Immature natural killer cell (primary cell): ENCODE measurements around the gene C1GALT1. TPM values are rescaled to one million over a fixed set of nuclear protein-coding genes. Genes with fewer than 3 reads are reported as not detected.
"Not testable (repeated sequence)": the region's sequence is repeated elsewhere in the genome, so short reads cannot be mapped to it uniquely, and the experiment has no call there.

Experiments
- DNase-seq, 3 donors: peaks; one replicate each; pipeline ENCODE4 v3.0.0; 2022; ENCODE audit warnings: mixed read lengths in 1 of 3
- H3K27ac Mint-ChIP-seq, 6 donors: one replicate each; pipeline ENCODE4 v1.8.0; 2020; ENCODE audit warnings: mixed read lengths in 6 of 6, mild to moderate bottlenecking in 5 of 6, inconsistent platforms in 4 of 6, moderate library complexity in 3 of 6
- H3K27me3 Mint-ChIP-seq, 3 donors: one replicate each; pipeline ENCODE4 v1.8.0; 2020 to 2021; ENCODE audit warnings: low read depth in 3 of 3, mild to moderate bottlenecking in 3 of 3, mixed read lengths in 3 of 3, moderate library complexity in 3 of 3, inconsistent platforms in 1 of 3
- H3K36me3 Mint-ChIP-seq, 3 donors: one replicate each; pipeline ENCODE4 v1.8.0; 2020; ENCODE audit warnings: mixed read lengths in 3 of 3, inconsistent platforms in 2 of 3, mild to moderate bottlenecking in 2 of 3
- H3K4me1 Mint-ChIP-seq, 2 donors: one replicate each; pipeline ENCODE4 v1.8.0; 2020; ENCODE audit warnings: inconsistent platforms in 2 of 2, mild to moderate bottlenecking in 2 of 2, mixed read lengths in 2 of 2, moderate library complexity in 1 of 2
- H3K4me3 Mint-ChIP-seq, 5 donors: one replicate each; pipeline ENCODE4 v1.8.0; 2020; ENCODE audit warnings: mild to moderate bottlenecking in 5 of 5, mixed read lengths in 5 of 5, inconsistent platforms in 3 of 5, moderate library complexity in 3 of 5
- H3K9me3 Mint-ChIP-seq, 6 donors: one replicate each; pipeline ENCODE4 v1.8.0; 2020; ENCODE audit warnings: mild to moderate bottlenecking in 6 of 6, mixed read lengths in 6 of 6, inconsistent platforms in 4 of 6, moderate library complexity in 3 of 6
- polyA plus RNA-seq, 3 donors: library from polyadenylated mRNA; unstranded; fragments of 300-500 nt; fragmentation: Illumina TruSeq; gene quantifications; one replicate each; pipeline ENCODE4 v1.2.3, GENCODE V29; 2021

C1GALT1 gene
- polyA plus RNA-seq, result 10 to 100 TPM; 56.8 to 83.9 (median 59.4) TPM

GRCh38 chr7:7182156-7183060, at the start of gene C1GALT1:
C1GALT1 (plus strand) TSS chr7:7182544; CDS start chr7:7234320, 51,776 bp downstream.
- peak within 1 kb of the TSS; percentile 95 to 100 (median 99) for H3K27ac Mint-ChIP-seq
- peak; percentile 96 to 98 (median 98) for DNase-seq
- no peaks in the 10 kb centered on the region for H3K9me3 Mint-ChIP-seq
- peaks cover 2 to 4% (median 4%) of the 10 kb centered on the region in 3 donors for H3K36me3 Mint-ChIP-seq
- peak within 1 kb of the TSS; percentile 91 to 98 (median 93) for H3K4me3 Mint-ChIP-seq
- H3K4me1 Mint-ChIP-seq, result peaks cover 19 to 32% of the 10 kb centered on the region in 2 donors
- peaks cover 0 to 5% (median 4%) of the 10 kb centered on the region in 3 donors for H3K27me3 Mint-ChIP-seq

GRCh38 chr7:7134046-7134445, 48.3 kb upstream of the C1GALT1 start:
- no peak overlapping the region for H3K27ac Mint-ChIP-seq

DNA sequence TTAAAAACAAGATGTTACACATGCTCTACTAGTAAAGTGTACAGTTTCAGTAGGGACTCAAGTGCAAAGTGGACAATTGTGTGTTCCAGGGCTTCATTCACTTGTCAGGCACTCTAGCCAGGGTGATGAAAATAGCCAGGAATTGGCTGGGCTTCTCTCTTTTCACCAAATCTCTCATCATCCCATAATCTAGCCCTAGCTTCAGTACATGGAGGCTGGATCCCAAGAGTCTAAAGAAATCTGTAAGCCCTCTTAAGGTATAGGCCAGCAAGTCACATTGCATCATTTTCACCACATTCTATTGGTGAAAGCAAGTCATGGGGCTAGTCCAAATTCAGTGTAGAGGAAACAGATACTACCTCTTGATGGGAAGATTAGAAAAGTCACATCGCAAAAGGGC, 47.3 kb upstream of the C1GALT1 start:
- H3K4me3 Mint-ChIP-seq, result no peak overlapping the region
- peaks cover 13 to 16% of the 10 kb centered on the region in 2 donors for H3K4me1 Mint-ChIP-seq
- DNase-seq, result no peak
- no peaks in the 10 kb centered on the region for H3K9me3 Mint-ChIP-seq
- peaks cover 0 to 4% (median 0%) of the 10 kb centered on the region in 3 donors for H3K36me3 Mint-ChIP-seq
- peaks cover 0 to 4% (median 2%) of the 10 kb centered on the region in 3 donors for H3K27me3 Mint-ChIP-seq
- no peak overlapping the region for H3K27ac Mint-ChIP-seq

More at GRCh38 chr7:7134046-7134445, 48.3 kb upstream of the C1GALT1 start:
- no peak for DNase-seq
- peaks cover 13 to 16% of the 10 kb centered on the region in 2 donors for H3K4me1 Mint-ChIP-seq
- peaks cover 0 to 4% (median 2%) of the 10 kb centered on the region in 3 donors for H3K27me3 Mint-ChIP-seq
- no peak overlapping the region for H3K4me3 Mint-ChIP-seq
- H3K36me3 Mint-ChIP-seq, result peaks cover 0 to 4% (median 0%) of the 10 kb centered on the region in 3 donors
- no peaks in the 10 kb centered on the region for H3K9me3 Mint-ChIP-seq

GRCh38 chr7:7135924-7136323, 46.4 kb upstream of the C1GALT1 start:
- H3K9me3 Mint-ChIP-seq, H3K27me3 Mint-ChIP-seq, DNase-seq: not testable (repeated sequence)
- peaks cover 0 to 13% (median 0%) of the 10 kb centered on the region in 3 donors for H3K36me3 Mint-ChIP-seq
- peak overlapping the region in 2 of 5 donors; percentile 68 to 69 for H3K4me3 Mint-ChIP-seq
- peaks cover 13 to 16% of the 10 kb centered on the region in 2 donors for H3K4me1 Mint-ChIP-seq
- peak overlapping the region; percentile 59 to 85 (median 82) for H3K27ac Mint-ChIP-seq

DNA sequence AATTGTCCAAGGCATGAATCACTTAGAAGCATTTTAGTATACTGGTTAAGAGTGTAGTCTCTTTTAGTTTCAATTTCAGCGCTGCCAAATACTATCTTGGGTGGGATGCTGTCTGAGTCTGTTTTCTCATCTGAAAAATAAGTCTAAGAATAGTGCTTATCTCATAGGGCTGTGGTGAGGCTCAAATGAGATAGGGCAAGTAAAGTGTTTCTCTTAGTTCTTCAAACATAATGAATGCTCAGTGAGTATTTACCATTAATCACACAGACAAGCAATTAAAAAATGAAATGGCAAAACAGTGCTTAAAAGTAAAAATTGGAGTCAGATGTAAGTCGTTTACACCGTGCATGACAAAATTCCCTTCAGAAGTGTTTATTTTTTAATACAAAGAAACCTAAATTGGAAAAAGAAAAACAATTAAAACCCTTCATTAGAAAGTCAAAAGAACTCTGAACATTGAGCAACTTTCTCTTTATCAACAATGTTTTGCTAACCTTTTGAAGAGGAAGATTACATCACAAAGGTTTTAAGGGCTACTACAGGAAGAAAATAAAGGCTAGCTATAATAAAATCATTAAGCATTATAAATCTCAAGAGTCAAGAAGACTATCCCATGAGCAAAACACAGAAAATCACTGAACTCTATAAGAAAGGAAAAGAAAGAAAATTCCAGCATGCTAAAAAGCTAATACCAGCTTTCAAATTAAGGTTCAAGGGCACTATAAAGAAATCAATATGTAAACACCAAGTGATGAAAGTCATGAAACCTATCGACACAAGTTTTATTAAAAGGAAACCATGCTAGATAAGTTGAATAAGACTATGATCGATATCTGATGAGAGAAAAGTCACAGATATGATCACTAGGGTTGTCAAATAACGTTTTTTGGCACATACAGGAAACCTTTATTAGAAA, 45.6 kb upstream of the C1GALT1 start:
- Mint-ChIP-seq H3K4me3 (peak overlapping the region in 4 of 5 donors; percentile 51 to 69 (median 64)), H3K27me3 (peaks cover 0 to 4% (median 2%) of the 10 kb centered on the region in 3 donors), H3K27ac (peak overlapping the region; percentile 59 to 85 (median 80)), H3K4me1 (peaks cover 13 to 16% of the 10 kb centered on the region in 2 donors), H3K9me3 (no peaks in the 10 kb centered on the region), H3K36me3 (peaks cover 0 to 15% (median 0%) of the 10 kb centered on the region in 3 donors)
- DNase-seq, result no peak

- Mint-ChIP-seq H3K4me3 (no peak overlapping the region), H3K9me3 (peaks cover 0 to 10% (median 4%) of the 10 kb centered on the region in 6 donors), H3K27me3 (peaks cover under 1 to 2% (median 2%) of the 10 kb centered on the region in 3 donors), H3K4me1 (peaks cover 13 to 16% of the 10 kb centered on the region in 2 donors), H3K27ac (no peak overlapping the region), H3K36me3 (peaks cover 0 to 22% (median under 1%) of the 10 kb centered on the region in 3 donors)
- no peak for DNase-seq
These were observed 43.4 kb upstream of the C1GALT1 start for GRCh38 chr7:7138897-7139296.

GRCh38 chr7:7143404-7143803, 38.9 kb upstream of the C1GALT1 start:
- H3K9me3 Mint-ChIP-seq, result peaks cover 0 to 17% (median 7%) of the 10 kb centered on the region in 6 donors
- not testable (repeated sequence) for H3K4me1 Mint-ChIP-seq, H3K27ac Mint-ChIP-seq, H3K4me3 Mint-ChIP-seq, DNase-seq, H3K27me3 Mint-ChIP-seq
- H3K36me3 Mint-ChIP-seq, result peaks cover 0 to 27% (median 6%) of the 10 kb centered on the region in 3 donors

DNA sequence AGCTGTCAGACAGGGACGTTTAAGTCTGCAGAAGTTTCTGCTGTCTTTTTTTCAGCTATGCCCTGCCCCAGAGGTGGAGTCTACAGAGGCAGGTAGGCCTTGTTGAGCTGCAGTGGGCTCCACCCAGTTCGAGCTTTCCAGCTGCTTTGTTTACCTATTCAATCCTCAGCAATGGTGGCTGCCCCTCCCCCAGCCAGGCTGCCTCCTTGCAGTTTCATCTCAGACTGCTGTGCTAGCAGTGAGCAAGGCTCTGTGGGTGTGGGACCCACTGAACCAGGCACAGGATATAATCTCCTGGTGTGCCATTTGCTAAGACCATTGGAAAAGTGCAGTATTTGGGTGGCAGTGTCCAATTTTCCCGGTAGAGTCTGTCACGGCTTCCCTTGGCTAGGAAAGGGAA, 37.2 kb upstream of the C1GALT1 start:
- H3K27ac Mint-ChIP-seq, H3K4me3 Mint-ChIP-seq, DNase-seq, H3K4me1 Mint-ChIP-seq, H3K27me3 Mint-ChIP-seq: not testable (repeated sequence)
- Mint-ChIP-seq H3K9me3 (peaks cover 0 to 17% (median 7%) of the 10 kb centered on the region in 6 donors), H3K36me3 (peaks cover 0 to 26% (median 6%) of the 10 kb centered on the region in 3 donors)

GRCh38 chr7:7146837-7147236, 35.5 kb upstream of the C1GALT1 start:
- Mint-ChIP-seq H3K9me3 (peaks cover 0 to 17% (median 7%) of the 10 kb centered on the region in 6 donors), H3K4me1 (peaks cover 7 to 11% of the 10 kb centered on the region in 2 donors), H3K27me3 (peaks cover 0 to 6% (median 5%) of the 10 kb centered on the region in 3 donors), H3K36me3 (peaks cover 0 to 17% (median 6%) of the 10 kb centered on the region in 3 donors), H3K27ac (no peak overlapping the region), H3K4me3 (no peak overlapping the region)
- DNase-seq, result no peak

DNA sequence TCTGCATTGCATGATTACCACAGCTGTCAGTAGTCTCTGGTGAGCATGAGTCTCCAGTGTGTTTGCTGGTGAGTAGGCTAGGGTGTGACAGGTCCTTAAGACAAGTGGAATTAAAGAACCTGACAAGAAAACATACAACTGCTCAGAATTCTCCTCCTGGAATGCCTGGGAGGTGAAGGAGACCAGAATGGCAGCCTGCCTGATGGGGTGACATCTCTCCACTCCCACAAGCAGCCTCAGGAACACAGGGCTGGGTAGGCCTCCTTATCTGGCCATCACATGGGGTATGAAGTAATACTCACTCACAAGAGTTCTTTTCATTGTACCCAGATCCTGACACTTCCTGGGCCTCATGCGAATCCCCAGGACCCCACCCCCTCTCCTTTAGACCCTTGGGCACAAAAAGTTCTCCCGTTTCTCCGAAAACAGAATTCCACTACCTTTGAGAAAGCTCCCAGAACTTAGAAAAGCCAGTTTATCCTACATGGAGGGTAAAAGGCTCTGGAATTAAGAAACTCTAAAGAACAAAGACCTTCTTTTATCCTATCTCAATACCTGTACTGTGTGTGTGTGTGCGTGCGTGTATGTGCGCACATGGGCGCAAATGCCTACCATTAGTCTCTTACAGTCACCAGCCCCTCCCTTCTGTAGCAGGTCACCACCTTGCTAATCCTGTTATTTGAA, 33.4 kb upstream of the C1GALT1 start:
- peaks cover 0 to 10% (median 2%) of the 10 kb centered on the region in 6 donors for H3K9me3 Mint-ChIP-seq
- H3K4me3 Mint-ChIP-seq, result no peak overlapping the region
- DNase-seq, result no peak
- H3K27me3 Mint-ChIP-seq, result peaks cover 0 to 6% (median 5%) of the 10 kb centered on the region in 3 donors
- H3K27ac Mint-ChIP-seq, result no peak overlapping the region
- H3K36me3 Mint-ChIP-seq, result peaks cover 0 to 6% (median 5%) of the 10 kb centered on the region in 3 donors
- H3K4me1 Mint-ChIP-seq, result peaks cover 10 to 18% of the 10 kb centered on the region in 2 donors

- Mint-ChIP-seq H3K4me1 (peaks cover 15 to 25% of the 10 kb centered on the region in 2 donors), H3K4me3 (peak overlapping the region in 1 of 5 donors; percentile 7), H3K9me3 (peaks cover 0 to 6% (median 0%) of the 10 kb centered on the region in 6 donors), H3K27ac (peak overlapping the region in 2 of 6 donors; percentile 8 to 32), H3K27me3 (peaks cover 0 to 4% (median 3%) of the 10 kb centered on the region in 3 donors), H3K36me3 (peaks cover 0 to 3% (median 0%) of the 10 kb centered on the region in 3 donors)
- no peak for DNase-seq
These were observed 31.1 kb upstream of the C1GALT1 start for GRCh38 chr7:7151285-7151684.

DNA sequence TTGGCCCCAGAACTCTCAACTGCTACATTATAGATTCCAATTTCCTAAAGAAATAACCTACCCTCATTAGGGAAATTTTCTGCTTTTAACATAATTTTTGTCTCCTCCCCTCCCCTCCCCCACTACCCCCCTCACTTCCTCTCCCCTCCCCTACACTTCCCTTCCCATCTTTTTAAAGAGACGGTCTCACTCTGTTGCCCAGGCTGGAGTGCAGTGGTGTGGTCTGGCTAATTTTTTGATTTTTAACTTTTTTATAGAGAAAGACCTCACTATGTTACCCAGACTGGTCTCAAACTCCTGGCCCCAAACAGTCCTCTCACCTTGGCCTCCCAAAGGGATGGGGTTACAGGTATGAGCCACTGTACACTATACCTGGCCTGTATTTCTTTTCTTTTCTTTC, 30.5 kb upstream of the C1GALT1 start:
- H3K4me1 Mint-ChIP-seq, result peaks cover 19 to 31% of the 10 kb centered on the region in 2 donors
- peaks cover 0 to 4% (median 3%) of the 10 kb centered on the region in 3 donors for H3K27me3 Mint-ChIP-seq
- DNase-seq, result no peak
- peaks cover 0 to 3% (median 0%) of the 10 kb centered on the region in 3 donors for H3K36me3 Mint-ChIP-seq
- H3K9me3 Mint-ChIP-seq, result peaks cover 0 to 6% (median 0%) of the 10 kb centered on the region in 6 donors
- H3K27ac Mint-ChIP-seq, result peak overlapping the region in 1 of 6 donors; percentile 41
- no peak overlapping the region for H3K4me3 Mint-ChIP-seq
